NB4 (cell line): ENCODE data around the gene TMEM53.

Experiments
- CTCF ChIP-seq: IDR thresholded peaks from one replicate; pipeline ENCODE4 v1.5.1; 2012; ENCODE audit warnings: low read depth, low read length
- MAX ChIP-seq: IDR thresholded peaks from 2 replicates; pipeline ENCODE4 v1.6.1; 2011; ENCODE audit warnings: low read depth, low read length

GRCh38 chr1:44676484-44677200 is 2.4 kb upstream of the TMEM53 start:
- TF ChIP-seq CTCF = no peak
- no peak for TF ChIP-seq MAX
